Panc1 (cell line): ENCODE results near the gene SETD1B. TPM values are rescaled to one million over a fixed set of nuclear protein-coding genes. Genes with fewer than 3 reads are reported as not detected.

Experiments used
- ATAC-seq: fragments of 200-7000 bp; cut with Tn5 transposase; 2 replicates; pipeline ENCODE4 v1.9.1; 2020; ENCODE audit warnings: mild to moderate bottlenecking, moderate library complexity
- BruUV-seq: library from RNA; stranded (reverse); fragments of 400-500 nt; replicated peaks from 2 replicates; lab custom pipeline; 2021; lab: Mats Ljungman, UMichigan
- CTCF ChIA-PET: fragments of 300-600 bp; sonication (Branson Sonifier 250); formaldehyde crosslinking; loops from one replicate; lab custom pipeline; 2022; ENCODE audit warnings: antibody characterized with exemption; lab: Charles Lee
- POLR2A ChIA-PET: fragments of 300-600 bp; sonication (Branson Sonifier 250); formaldehyde crosslinking; loops from one replicate; lab custom pipeline; 2022; ENCODE audit warnings: antibody characterized with exemption; lab: Charles Lee
- DNase-seq: peaks from one replicate; pipeline ENCODE4 v3.0.0-alpha.2; 2010; ENCODE audit warnings: low read depth, low spot score
- H3K27ac ChIP-seq: 2 replicates; pipeline ENCODE4 v1.5.1; 2011; ENCODE audit warnings: mild to moderate bottlenecking, low read length, inconsistent platforms
- H3K27me3 ChIP-seq: fragments of 200-500 bp; sonication (Bioruptor generic); 2 replicates; pipeline ENCODE4 v1.6.0; 2014; ENCODE audit warnings: low read length, inconsistent platforms; ENCODE audit not compliant: control insufficient read depth, insufficient read depth
- H3K36me3 ChIP-seq: fragments of 200-500 bp; sonication (Bioruptor generic); 2 replicates; pipeline ENCODE4 v1.5.1; 2014; ENCODE audit warnings: inconsistent platforms, mild to moderate bottlenecking, low read length, moderate library complexity; ENCODE audit not compliant: control insufficient read depth, insufficient read depth
- H3K4me1 ChIP-seq: 2 replicates; pipeline ENCODE4 v1.5.1; 2011; ENCODE audit warnings: inconsistent platforms, mild to moderate bottlenecking, low read length, moderate library complexity; ENCODE audit not compliant: control insufficient read depth, insufficient read depth
- H3K4me3 ChIP-seq, 2 experiments: 2 replicates each; pipeline ENCODE4 v1.5.1; 2011 to 2012; ENCODE audit warnings: low read depth in 2 of 2, low read length in 2 of 2, mild to moderate bottlenecking in 2 of 2, inconsistent platforms in 1 of 2, moderate library complexity in 1 of 2
- H3K9me3 ChIP-seq: fragments of 200-500 bp; sonication (Bioruptor generic); 2 replicates; pipeline ENCODE4 v1.5.1; 2014; ENCODE audit warnings: low read depth, mild to moderate bottlenecking, inconsistent platforms, low read length, moderate library complexity; ENCODE audit not compliant: control insufficient read depth, insufficient read depth
- CTCF ChIP-seq: fragments of 450-650 bp; IDR thresholded peaks from 2 replicates; pipeline ENCODE4 v1.5.1; 2017; ENCODE audit warnings: mild to moderate bottlenecking
- POLR2AphosphoS5 ChIP-seq: IDR thresholded peaks from 2 replicates; pipeline ENCODE4 v1.6.1; 2012; ENCODE audit warnings: mild to moderate bottlenecking, low read depth, low read length, moderate library complexity
- REST ChIP-seq, 2 experiments: IDR thresholded peaks; 2 replicates each; pipeline ENCODE4 v1.6.1; 2011 to 2012; ENCODE audit warnings: low read depth in 2 of 2, control low read depth in 1 of 2, low read length in 1 of 2, mild to moderate bottlenecking in 1 of 2, moderate library complexity in 1 of 2; ENCODE audit not compliant: insufficient read depth in 1 of 2
- SIN3A ChIP-seq: IDR thresholded peaks from 2 replicates; pipeline ENCODE4 v1.6.1; 2012; ENCODE audit warnings: low read depth, mild to moderate bottlenecking, low read length, moderate library complexity, borderline replicate concordance; ENCODE audit not compliant: insufficient read depth
- TCF7L2 ChIP-seq: IDR thresholded peaks from 2 replicates; pipeline ENCODE4 v1.6.1; 2011; ENCODE audit warnings: mild to moderate bottlenecking, low read depth, low read length, inconsistent platforms
- in situ Hi-C: cut with HindIII; loops from 2 replicates; pipeline ENCODE4 v1.10.0; 2016; ENCODE audit warnings: low sequenced_read_pairs, low pct_unique_long_range_greater_than_20kb
- intact Hi-C: fragments of 100-400 bp; cut with micrococcal nuclease; formaldehyde crosslinking; loops from one replicate; pipeline ENCODE4 v1.10.0; 2022; ENCODE audit not compliant: unreplicated experiment
- total RNA-seq: library from RNA; stranded (reverse); gene quantifications from one replicate; pipeline ENCODE4 v1.2.1, GENCODE V29; 2021; ENCODE audit not compliant: unreplicated experiment

SETD1B gene
- total RNA-seq, 1 experiment from 2014 or later = 31.2 TPM

- H3K36me3 ChIP-seq = peaks cover 8% of the 10 kb centered on the region
- H3K27me3 ChIP-seq = no peaks in the 10 kb centered on the region
- in situ Hi-C loops = no loop called here
- H3K9me3 ChIP-seq = no peaks in the 10 kb centered on the region
- H3K4me3 ChIP-seq = no peak overlapping the region
- BruUV-seq = no TSS peak
- ATAC-seq (no peak), DNase-seq (no peak)
- CTCF ChIA-PET = interaction anchor here (1.0 kb wide), 2 partner anchors 12 to 13 kb away, joined by 3 to 10 read pairs; no protein-coding TSS in a partner anchor
- POLR2A ChIA-PET = no interaction called here
- H3K4me1 ChIP-seq = peaks cover 31% of the 10 kb centered on the region
- intact Hi-C loops = no loop called here
- no peak for TF ChIP-seq CTCF
- TF ChIP-seq TCF7L2 = no peak
- TF ChIP-seq REST (IDR thresholded peaks at IDR 0.05; ENCODE audit: insufficient read depth in 1 of 2, low read depth in 2 of 2, low read length in 1 of 2) = no peak
- no peak for TF ChIP-seq POLR2AphosphoS5
- no peak for TF ChIP-seq SIN3A
- no peak overlapping the region for H3K27ac ChIP-seq
Measured at GRCh38 chr12:121808623-121809022, 4.8 kb downstream of the SETD1B start.

GRCh38 chr12:121809712-121810116, 5.9 kb downstream of the SETD1B start:
- Histone ChIP-seq H3K4me1 (peaks cover 32% of the 10 kb centered on the region), H3K36me3 (peaks cover 8% of the 10 kb centered on the region), H3K9me3 (no peaks in the 10 kb centered on the region), H3K27ac (no peak overlapping the region), H3K4me3 (no peak overlapping the region), H3K27me3 (no peaks in the 10 kb centered on the region)
- ChIA-PET CTCF (interaction anchor here (0.7 to 1.0 kb wide), 2 partner anchors 14 to 78 kb away, joined by 3 to 4 read pairs; no protein-coding TSS in a partner anchor), POLR2A (no interaction called here)
- no peak for TF ChIP-seq POLR2AphosphoS5
- TF ChIP-seq CTCF = no peak
- TF ChIP-seq SIN3A = no peak
- no peak for TF ChIP-seq TCF7L2
- in situ Hi-C loops (no loop called here), intact Hi-C loops (no loop called here)
- no peak for DNase-seq
- ATAC-seq = no peak
- no TSS peak for BruUV-seq
